ENCODE data around the gene CC2D2A. TPM values are rescaled to one million over a fixed set of nuclear protein-coding genes. Genes with fewer than 3 reads are reported as not detected.

CC2D2A gene
- total RNA-seq, 1 donor: 34.0 TPM

GRCh38 chr4:15636818-15637217, 167.1 kb downstream of the CC2D2A start:
- peaks cover 48% of the 10 kb centered on the region for H3K79me2 ChIP-seq (ENCODE audit: insufficient read depth, low read length)
- TF ChIP-seq, protein P1, sequence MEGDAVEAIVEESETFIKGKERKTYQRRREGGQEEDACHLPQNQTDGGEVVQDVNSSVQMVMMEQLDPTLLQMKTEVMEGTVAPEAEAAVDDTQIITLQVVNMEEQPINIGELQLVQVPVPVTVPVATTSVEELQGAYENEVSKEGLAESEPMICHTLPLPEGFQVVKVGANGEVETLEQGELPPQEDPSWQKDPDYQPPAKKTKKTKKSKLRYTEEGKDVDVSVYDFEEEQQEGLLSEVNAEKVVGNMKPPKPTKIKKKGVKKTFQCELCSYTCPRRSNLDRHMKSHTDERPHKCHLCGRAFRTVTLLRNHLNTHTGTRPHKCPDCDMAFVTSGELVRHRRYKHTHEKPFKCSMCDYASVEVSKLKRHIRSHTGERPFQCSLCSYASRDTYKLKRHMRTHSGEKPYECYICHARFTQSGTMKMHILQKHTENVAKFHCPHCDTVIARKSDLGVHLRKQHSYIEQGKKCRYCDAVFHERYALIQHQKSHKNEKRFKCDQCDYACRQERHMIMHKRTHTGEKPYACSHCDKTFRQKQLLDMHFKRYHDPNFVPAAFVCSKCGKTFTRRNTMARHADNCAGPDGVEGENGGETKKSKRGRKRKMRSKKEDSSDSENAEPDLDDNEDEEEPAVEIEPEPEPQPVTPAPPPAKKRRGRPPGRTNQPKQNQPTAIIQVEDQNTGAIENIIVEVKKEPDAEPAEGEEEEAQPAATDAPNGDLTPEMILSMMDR (IDR thresholded peaks at IDR 0.05; ENCODE audit: extremely low read depth, low read depth, low read length): no peak
- H3K4me1 ChIP-seq (ENCODE audit: insufficient read depth, low read length): no peaks in the 10 kb centered on the region
- no peak overlapping the region for H3K4me2 ChIP-seq (ENCODE audit: insufficient read depth, low read length)
- H3K4me3 ChIP-seq (ENCODE audit: insufficient read depth, low read length): no peak overlapping the region
- H2AFZ ChIP-seq (ENCODE audit: low read length): no peak overlapping the region
- DNase-seq (ENCODE audit: insufficient read length, low spot score, missing footprints): no peak
- H3K27me3 ChIP-seq (ENCODE audit: insufficient read depth, low read length): no peaks in the 10 kb centered on the region
- no peak overlapping the region for H3K27ac ChIP-seq (ENCODE audit: low read depth, low read length)
- no peaks in the 10 kb centered on the region for H3K9me3 ChIP-seq (ENCODE audit: low read depth, low read length)
- H4K20me1 ChIP-seq (ENCODE audit: insufficient read depth, low read length): peaks cover 5% of the 10 kb centered on the region
- peaks cover 65% of the 10 kb centered on the region for H3K36me3 ChIP-seq (ENCODE audit: insufficient read depth, low read length)

DNA sequence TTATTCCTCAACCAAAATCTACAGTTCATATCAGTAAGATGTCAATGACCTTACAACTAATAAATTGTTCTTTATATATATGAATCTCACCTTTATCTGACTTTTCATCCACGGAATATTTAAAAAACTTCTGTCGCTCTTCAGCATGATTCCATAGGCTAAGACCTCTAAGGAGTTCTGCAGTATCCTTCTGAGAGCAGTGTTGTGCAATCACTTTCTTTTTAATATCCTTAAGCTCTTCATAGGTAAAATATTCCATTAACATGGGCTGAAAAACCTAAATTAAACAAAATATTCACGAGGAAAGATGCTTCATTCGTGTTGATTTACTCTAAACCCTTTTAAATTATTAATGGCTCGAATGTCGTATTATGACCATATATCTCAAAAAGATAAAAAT, 168.7 kb downstream of the CC2D2A start:
- TF ChIP-seq, protein P1 (IDR thresholded peaks at IDR 0.05; ENCODE audit: extremely low read depth, low read depth, low read length): no peak
- H4K20me1 ChIP-seq (ENCODE audit: insufficient read depth, low read length): peaks cover 14% of the 10 kb centered on the region
- H3K79me2 ChIP-seq (ENCODE audit: insufficient read depth, low read length): peaks cover 60% of the 10 kb centered on the region

DNA sequence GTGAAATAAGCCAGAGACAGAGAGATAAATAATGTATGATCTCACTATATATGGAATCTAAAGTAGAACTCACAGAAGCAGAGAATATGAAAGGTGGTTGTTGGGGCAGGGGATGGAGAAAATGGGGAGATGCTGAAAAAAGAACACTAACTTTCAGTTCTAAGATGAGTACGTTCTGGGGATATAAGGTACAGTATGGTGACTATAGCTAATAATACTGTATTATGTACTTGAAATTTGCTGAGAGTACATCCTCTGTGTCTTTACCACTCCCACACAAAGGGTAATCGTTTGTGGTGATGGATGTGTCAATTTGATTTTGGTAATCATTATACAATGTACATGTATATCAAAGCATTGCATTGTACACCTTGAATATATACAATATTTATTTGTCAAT, 178.9 kb downstream of the CC2D2A start:
- Histone ChIP-seq H3K27ac (ENCODE audit: low read depth, low read length) (peak overlapping the region; percentile 15), H4K20me1 (ENCODE audit: insufficient read depth, low read length) (peaks cover 40% of the 10 kb centered on the region), H3K79me2 (ENCODE audit: insufficient read depth, low read length) (peaks cover 98% of the 10 kb centered on the region)

More for the DNA sequence above, 168.7 kb downstream of the CC2D2A start:
- Histone ChIP-seq H3K4me3 (ENCODE audit: insufficient read depth, low read length) (no peak overlapping the region), H3K4me1 (ENCODE audit: insufficient read depth, low read length) (no peaks in the 10 kb centered on the region), H2AFZ (ENCODE audit: low read length) (no peak overlapping the region), H3K27me3 (ENCODE audit: insufficient read depth, low read length) (no peaks in the 10 kb centered on the region), H3K27ac (ENCODE audit: low read depth, low read length) (no peak overlapping the region), H3K36me3 (ENCODE audit: insufficient read depth, low read length) (peaks cover 65% of the 10 kb centered on the region), H3K9me3 (ENCODE audit: low read depth, low read length) (no peaks in the 10 kb centered on the region), H3K4me2 (ENCODE audit: insufficient read depth, low read length) (no peak overlapping the region)
- DNase-seq (ENCODE audit: insufficient read length, low spot score, missing footprints): no peak

GRCh38 chr4:15649914-15650545, 180.3 kb downstream of the CC2D2A start:
- Histone ChIP-seq H2AFZ (ENCODE audit: low read length) (no peak overlapping the region), H3K4me1 (ENCODE audit: insufficient read depth, low read length) (peaks cover 34% of the 10 kb centered on the region), H3K4me3 (ENCODE audit: insufficient read depth, low read length) (no peak overlapping the region), H3K4me2 (ENCODE audit: insufficient read depth, low read length) (peak overlapping the region; percentile 49), H3K27me3 (ENCODE audit: insufficient read depth, low read length) (no peaks in the 10 kb centered on the region), H4K20me1 (ENCODE audit: insufficient read depth, low read length) (peaks cover 33% of the 10 kb centered on the region), H3K27ac (ENCODE audit: low read depth, low read length) (peak overlapping the region; percentile 10), H3K79me2 (ENCODE audit: insufficient read depth, low read length) (peaks cover 98% of the 10 kb centered on the region), H3K36me3 (ENCODE audit: insufficient read depth, low read length) (no peaks in the 10 kb centered on the region), H3K9me3 (ENCODE audit: low read depth, low read length) (no peaks in the 10 kb centered on the region)
- TF ChIP-seq, protein P1 (IDR thresholded peaks at IDR 0.05; ENCODE audit: extremely low read depth, low read depth, low read length): peak; percentile 77
- no peak for DNase-seq (ENCODE audit: insufficient read length, low spot score, missing footprints)

More for the DNA sequence above, 178.9 kb downstream of the CC2D2A start:
- TF ChIP-seq, protein P1 (IDR thresholded peaks at IDR 0.05; ENCODE audit: extremely low read depth, low read depth, low read length): no peak
- Histone ChIP-seq H3K9me3 (ENCODE audit: low read depth, low read length) (no peaks in the 10 kb centered on the region), H3K4me2 (ENCODE audit: insufficient read depth, low read length) (no peak overlapping the region), H3K27me3 (ENCODE audit: insufficient read depth, low read length) (no peaks in the 10 kb centered on the region), H2AFZ (ENCODE audit: low read length) (no peak overlapping the region), H3K4me1 (ENCODE audit: insufficient read depth, low read length) (peaks cover 33% of the 10 kb centered on the region), H3K4me3 (ENCODE audit: insufficient read depth, low read length) (no peak overlapping the region), H3K36me3 (ENCODE audit: insufficient read depth, low read length) (peaks cover 6% of the 10 kb centered on the region)
- no peak for DNase-seq (ENCODE audit: insufficient read length, low spot score, missing footprints)

Small RNA genes lying within 50 kb of the gene (small RNA-seq; reads per million reads assigned to genes)
- gene AC007016.1: not detected

Other genes with a start within 250 kb of the CC2D2A start
- gene C1QTNF7, start 41.8 kb upstream of the CC2D2A start, total RNA-seq: under 0.01 and 0.72 TPM in 2 replicates
- 108 and 110 TPM in 2 replicates for gene FBXL5, start 185.5 kb downstream of the CC2D2A start, total RNA-seq
- 22.7 and 31.8 TPM in 2 replicates for gene FAM200B, start 211.9 kb downstream of the CC2D2A start, total RNA-seq
- 30.6 and 31.8 TPM in 2 replicates for gene BST1, start 233.2 kb downstream of the CC2D2A start, total RNA-seq

Measured in osteoblast (primary cell).